LNCaP clone FGC (cell line): ENCODE results near the gene HAT1.

Source experiments
- DNase-seq: peaks from one replicate; pipeline ENCODE4 v3.0.0-alpha.2; 2011; ENCODE audit warnings: low read depth
- H3K4me3 ChIP-seq: 2 replicates; pipeline ENCODE4 v1.5.1; 2011; ENCODE audit warnings: mild to moderate bottlenecking, low read depth, low read length, control low read depth
- CTCF ChIP-seq: IDR thresholded peaks from 2 replicates; pipeline ENCODE4 v1.5.1; 2012; ENCODE audit warnings: mild to moderate bottlenecking; ENCODE audit not compliant: control insufficient read depth, insufficient read depth; ENCODE audit errors: extremely low read depth

HAT1 gene

DNA sequence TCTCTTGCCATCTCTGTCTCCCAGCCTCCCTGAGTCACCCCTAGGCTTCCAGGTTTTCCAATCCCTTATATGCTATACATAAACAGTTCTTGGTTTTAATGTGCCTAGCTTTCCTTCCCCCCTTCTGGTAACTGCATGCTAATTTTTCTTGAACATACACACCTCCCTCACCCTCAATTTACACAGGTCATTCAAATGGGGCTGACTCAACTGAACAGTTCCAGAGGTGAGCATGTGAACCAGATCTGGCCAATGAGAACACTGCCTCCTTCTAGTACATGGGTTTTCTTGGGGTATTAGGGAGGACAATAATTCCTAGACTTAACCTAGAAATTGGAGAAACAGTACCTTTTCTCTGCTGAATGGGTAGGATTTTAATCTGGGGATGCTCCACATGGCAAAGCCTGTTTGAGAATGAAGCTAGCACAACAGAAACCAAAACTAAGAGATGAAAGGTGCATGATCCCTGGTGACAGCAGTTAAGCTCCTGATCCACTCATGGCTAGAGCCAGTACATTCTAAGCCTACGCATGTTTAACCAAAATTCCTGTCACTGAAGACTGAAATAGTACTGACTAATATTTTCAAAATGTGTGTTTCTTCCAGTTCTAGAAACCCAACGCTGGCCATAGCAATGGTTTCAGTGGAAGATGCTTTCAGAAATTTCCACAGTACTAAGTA is 40.0 kb upstream of the HAT1 start:
- H3K4me3 ChIP-seq = no peak overlapping the region
- DNase-seq = no peak
- no peak for TF ChIP-seq CTCF

DNA sequence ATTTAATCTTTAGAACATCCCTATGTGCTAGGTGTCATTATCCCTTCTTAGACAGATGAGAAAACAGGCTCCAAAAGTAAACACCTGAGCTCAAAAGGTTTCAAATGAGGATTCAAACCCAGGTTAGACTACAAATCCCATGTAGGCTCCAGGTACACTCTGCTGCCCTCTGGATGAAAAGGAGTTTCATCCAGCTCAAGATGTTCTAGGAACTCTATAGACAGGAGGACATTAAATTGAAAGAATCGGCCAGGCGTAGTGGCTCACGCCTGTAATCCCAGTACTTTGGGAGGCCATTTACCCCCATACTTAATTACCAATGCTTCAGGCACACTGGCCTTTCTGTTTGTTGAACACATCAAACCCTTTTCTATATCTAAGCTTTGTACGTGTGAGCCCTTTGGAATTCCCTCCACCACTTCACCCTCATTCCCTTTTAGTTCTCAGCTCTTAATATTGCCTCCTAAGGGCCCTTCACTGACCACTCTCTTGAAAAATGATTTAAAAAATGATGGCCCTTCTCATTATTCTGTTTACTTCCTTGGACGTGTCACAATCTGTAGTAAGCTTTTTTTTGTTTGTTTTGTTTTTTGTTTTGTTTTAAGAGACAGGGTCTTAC is 38.9 kb upstream of the HAT1 start:
- H3K4me3 ChIP-seq = no peak overlapping the region
- DNase-seq = no peak
- no peak for TF ChIP-seq CTCF

GRCh38 chr2:171889333-171889732 is 32.9 kb upstream of the HAT1 start:
- H3K4me3 ChIP-seq = no peak overlapping the region
- TF ChIP-seq CTCF = no peak
- no peak for DNase-seq

- TF ChIP-seq CTCF = no peak
- no peak overlapping the region for H3K4me3 ChIP-seq
- DNase-seq = peak; percentile 11
Observed at GRCh38 chr2:171889808-171890207, 32.5 kb upstream of the HAT1 start.

- peak overlapping the region; percentile 67 for H3K4me3 ChIP-seq
- no peak for TF ChIP-seq CTCF
- DNase-seq = no peak
Observed at GRCh38 chr2:171893196-171893823, 29.0 kb upstream of the HAT1 start.

DNA sequence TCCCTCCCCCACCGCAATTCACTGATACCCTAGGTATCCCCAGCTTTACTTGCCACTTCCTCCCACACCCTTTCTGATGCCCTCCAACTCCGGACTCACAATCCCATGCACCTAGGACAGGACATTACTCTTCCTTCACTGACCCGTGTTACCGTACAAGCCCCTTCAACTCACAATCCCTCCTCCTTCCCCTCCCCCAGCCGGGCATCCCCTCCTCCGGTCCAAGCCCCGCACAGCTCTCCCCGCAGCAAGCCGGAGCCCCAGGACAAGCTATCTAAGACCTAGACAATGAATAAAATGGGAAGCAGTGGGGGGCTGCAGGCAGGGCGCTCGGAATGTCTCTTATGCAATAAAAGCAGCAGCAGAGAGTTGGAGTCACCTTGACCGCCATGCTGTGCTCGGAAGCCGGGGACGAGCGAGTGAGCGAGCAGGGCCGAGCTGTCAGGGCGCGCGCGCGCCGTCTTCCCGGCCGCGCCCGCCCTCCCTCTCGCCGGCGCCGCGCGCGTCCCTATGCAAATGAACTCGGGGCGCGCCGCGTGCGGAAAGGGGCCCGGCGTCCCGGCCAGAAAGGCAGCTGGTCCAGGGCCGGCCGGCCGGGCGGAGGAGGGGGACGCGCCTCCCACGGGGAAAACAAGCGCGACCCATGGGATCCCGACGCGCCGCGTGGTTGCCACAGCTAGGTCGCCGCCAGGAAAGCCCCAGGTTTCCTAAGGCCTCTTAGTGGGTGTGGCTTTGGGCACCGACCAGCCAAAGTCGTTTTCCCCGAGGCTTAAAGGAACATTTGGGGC is 28.2 kb upstream of the HAT1 start, which contains the start of gene SLC25A12:
TSS of gene SLC25A12 (minus strand) at position 421 of the 788 bp plus-strand sequence. CDS start at position 391, 30 bp downstream.
- DNase-seq = peak; percentile 40
- no peak for TF ChIP-seq CTCF
- peak within 1 kb of the TSS; percentile 67 for H3K4me3 ChIP-seq
